Activated CD4-positive, alpha-beta T cell treated with anti-CD3 and anti-CD28 coated beads, Interleukin-2, amount 50 U/mL, for 16 hours (primary cell): ENCODE results near the gene HERC4.
A peak's percentile ranks its signal among the peaks of the same experiment; 100 is the strongest.
"Not testable (repeated sequence)": the region's sequence is repeated elsewhere in the genome, so short reads cannot be mapped to it uniquely, and the experiment has no call there.

ENCODE experiments used
- DNase-seq: peaks from one replicate; pipeline ENCODE4 v3.0.0-alpha.2; 2020

HERC4 gene

DNA sequence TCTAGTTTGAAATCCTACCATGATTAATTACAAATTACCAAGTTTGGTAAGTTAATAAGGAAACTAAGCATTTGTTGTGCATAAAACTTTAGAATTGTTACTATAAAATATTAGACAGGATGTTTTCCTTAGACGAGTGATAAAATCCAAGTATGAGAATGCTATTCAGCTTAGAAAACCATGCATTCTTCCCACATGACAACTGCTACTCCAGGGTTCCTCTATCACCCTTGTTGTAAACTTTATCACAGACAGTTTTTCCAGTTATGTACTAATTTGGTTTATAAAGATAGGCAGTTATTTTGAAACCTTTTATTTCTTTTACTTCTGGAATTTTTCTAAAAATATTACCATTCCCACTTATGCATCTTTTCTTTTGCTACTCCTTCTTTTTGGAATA, 138.7 kb downstream of the HERC4 start:
- DNase-seq, result no peak

DNA sequence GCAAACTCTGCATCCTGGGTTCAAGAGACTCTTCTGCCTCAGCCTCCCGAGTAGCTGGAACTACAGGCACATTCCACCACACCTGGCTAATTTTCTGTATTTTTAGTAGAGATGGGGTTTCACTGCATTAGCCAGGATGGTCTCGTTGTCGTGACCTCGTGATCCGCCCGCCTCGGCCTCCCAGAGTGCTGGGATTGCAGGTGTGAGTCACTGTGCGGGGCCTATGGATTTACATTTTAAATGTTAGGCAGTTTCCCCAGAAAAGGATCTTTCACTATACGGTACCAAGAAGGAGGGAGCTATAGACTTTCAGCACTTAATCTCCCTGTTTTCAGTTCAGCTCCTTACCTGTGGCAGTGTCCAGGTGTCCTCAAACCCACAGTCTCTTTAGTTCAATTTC, 139.9 kb downstream of the HERC4 start:
- DNase-seq, result no peak

DNA sequence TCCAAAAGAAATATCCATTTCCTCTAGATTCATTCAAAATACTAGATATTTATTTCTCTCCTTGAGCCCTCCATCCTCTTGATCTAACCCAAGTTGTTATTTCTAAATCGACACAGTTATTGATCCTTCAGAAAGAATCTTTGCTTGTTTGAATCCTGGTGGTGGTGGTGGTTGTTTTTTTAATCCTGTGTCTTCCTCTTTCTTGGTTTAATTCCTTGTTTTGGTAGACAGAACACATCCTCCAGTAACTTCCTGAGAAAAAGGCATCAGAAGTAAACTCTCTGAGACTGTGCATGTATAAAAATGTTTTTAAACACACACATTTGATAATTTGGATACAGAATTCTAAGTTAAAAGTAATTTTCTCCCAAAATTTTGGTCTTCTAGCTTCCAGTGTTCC, 140.7 kb downstream of the HERC4 start:
- DNase-seq, result no peak

DNA sequence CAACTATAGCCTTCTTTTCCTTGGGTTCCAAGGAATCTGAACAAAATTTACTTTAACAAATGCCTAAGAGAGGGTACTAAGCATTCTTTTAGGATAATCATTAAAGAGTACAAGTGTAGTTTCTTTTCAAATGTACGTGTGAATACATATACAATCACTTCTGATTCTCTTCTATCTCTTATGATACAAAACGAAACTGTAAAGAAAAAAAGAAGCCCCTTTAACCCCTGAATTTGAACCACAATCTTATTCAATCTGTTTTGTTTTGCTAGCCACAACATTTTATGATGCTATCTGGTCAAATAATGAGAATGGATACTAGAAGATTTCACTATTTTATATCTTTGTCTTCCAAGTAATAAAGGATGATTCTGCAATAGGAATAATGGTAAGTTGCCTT, 141.9 kb downstream of the HERC4 start:
- DNase-seq, result peak; percentile 9

DNA sequence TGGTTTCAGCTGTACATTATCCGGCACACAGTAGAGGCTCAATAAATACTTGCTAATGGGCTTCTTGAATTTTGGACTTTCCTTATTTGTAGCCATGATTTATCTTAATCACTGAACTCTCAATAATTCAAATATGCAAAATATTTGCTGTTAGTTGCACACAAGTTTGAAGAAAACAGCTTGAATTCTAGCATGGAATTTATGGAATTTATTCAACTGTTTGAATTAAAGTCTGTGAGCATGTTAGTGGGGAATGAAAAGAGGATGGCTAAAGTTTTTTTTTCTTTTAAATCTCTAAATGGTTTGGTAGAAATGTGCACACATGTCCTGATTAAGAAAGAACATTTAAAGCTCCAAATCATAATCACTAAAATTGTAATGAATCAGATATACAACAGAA, 148.1 kb downstream of the HERC4 start:
- DNase-seq, result no peak

DNA sequence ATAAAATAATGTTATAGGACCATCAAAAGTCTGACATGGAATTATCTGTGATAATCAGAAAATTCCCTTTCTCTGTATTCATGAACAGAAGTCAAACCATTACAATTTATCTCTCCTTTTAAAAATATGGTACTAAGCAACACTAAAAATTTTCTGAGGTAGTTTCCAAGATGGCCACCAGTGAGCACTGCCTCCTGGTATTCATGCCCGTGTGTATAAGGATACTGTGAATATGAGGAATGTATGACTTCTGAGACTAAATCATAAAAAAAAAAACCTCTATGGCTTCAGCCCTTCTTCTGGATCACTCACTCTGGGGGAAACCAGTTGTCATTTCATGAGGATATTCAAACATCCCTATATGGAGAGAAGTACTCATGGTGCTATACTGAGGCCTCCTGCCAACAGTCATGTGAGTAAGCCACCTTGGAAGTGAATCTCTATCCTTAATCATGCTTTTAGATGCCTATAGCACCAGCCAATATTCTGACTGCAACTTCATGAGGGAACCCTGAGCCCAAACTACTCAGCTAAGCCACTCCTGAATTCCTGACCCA, 149.6 kb downstream of the HERC4 start:
- DNase-seq, result no peak

DNA sequence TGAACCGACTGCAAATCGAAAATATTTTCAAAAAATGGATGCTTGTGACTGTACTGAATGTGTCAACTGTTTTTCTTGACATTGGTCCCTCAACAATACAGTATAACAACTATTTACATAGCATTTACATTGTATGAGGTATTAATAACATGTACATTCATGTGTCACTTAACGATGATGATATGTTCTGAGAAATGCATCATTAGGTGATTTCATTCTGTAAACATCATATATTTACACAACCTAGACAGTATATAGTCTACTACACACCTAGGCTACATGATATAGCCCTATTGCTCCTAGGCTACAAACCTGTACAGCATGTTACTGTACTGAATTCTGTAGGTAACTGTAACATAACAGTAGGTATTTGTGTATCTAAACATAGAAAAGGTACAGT, 150.9 kb downstream of the HERC4 start:
- no peak for DNase-seq

DNA sequence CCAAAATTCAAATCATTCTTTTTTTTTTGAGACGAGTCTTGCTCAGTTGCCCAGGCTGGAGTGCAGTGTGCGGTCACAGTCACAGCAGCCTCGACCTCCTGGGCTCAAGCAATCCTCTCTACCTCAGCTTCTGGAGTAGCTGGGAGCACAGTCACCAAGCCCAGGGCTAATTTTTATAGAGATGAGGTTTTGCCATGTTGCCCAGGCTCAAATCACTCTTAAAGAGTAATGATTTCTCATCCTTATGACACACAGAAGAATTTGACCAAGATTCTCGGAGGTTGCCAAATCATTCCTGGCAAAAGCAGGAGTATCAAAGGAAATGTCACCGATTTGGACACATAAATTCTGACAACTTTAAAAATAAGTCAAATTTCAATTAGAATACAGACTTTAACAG, 151.5 kb downstream of the HERC4 start:
- DNase-seq, result no peak

DNA sequence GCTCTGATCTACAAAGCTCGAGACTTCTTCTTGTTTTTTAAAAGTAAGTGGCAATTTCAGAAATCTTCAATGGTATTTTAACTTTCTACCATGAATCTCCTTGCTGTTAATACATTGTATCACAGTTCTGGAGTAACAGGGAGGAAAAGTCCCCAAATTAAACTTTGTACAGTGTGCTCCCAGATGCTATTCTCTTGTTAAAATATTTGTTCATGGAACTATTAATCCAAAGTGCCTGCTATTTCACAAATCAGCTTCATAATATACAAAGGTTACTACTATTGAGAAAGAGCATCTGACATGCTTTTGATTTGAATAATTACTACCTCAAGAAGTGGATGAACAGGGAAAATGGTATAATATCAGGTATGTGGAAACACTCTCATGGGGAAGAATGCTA, 154.0 kb downstream of the HERC4 start:
- DNase-seq, result no peak

DNA sequence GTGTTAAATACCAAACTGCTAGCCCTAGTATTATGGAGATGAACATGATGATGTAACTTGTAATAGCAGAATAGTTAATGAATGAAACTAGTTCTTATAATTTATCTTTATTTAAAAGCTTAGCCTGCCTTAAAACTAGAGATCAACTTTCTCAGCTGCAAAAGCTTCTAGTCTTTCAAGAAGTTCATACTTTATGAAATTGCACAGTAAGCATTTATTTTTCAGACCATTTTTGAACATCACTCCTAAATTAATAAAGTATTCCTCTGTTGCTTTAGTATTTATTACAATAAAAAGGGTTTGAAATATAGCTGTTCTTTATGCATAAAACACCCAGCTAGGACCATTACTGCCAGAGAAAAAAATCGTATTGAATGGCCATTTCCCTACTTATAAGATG, 157.4 kb downstream of the HERC4 start:
- no peak for DNase-seq

DNA sequence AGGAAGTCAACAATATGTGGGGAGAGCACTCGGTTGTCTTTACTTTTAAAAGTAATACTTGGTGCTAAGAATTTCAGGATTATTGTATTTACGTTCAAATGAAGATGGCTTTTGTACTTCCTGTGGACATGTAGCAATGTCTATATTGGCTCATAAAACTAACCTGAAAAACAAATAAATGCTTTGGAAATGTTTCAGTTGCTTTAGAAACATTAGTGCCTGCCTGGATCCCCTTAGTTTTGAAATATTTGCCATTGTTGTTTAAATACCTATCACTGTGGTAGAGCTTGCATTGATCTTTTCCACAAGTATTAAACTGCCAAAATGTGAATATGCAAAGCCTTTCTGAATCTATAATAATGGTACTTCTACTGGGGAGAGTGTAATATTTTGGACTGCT, 157.9 kb downstream of the HERC4 start:
- no peak for DNase-seq

DNA sequence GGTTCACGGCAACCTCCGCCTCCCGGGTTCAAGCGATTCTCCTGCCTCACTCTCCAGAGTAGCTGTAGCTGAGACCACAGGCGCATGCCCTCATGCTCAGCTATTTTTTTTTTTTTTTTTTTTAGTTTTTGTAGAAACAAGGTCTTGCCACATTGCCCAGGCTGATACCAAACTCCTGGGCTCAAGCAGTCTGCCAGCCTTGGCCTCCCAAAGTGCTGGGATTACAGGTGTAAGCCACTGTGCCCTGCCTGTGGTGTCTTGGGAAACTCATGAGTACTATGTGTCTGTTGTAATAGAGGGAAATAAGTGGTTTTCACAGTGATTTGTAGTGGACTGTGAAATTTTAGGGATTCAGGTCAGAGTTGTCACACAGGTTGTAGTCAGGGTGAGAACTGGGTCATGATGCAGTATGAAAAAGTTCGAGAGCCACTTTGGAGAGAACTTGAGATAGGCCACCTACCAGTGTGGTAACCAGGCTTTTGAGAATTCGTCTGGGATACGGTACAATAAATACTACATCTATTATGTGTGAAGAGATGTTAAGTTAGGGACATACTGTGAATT, 160.2 kb downstream of the HERC4 start:
- no peak for DNase-seq

DNA sequence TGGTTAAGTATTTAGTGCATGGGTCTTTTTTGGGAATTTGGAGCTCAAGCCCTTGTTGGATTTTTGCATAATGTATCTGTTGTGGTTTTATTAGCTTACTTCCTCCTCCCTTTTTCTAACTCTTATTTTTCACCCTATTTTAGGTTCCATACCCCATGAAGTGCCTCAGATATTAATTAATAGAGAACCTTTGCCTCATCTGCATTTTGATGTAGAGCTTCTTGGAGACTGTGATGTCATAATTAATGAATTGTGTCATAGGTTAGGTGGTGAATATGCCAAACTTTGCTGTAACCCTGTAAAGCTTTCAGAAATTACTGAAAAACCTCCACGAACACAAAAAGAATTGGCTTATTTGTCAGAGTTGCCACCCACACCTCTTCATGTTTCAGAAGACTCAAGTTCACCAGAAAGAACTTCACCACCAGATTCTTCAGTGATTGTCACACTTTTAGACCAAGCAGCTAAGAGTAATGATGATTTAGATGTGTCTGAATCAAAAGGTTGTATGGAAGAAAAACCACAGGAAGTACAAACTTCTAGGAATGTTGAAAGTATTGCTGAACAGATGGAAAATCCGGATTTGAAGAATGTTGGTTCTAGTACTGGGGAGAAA, 162.6 kb downstream of the HERC4 start:
- no peak for DNase-seq

DNA sequence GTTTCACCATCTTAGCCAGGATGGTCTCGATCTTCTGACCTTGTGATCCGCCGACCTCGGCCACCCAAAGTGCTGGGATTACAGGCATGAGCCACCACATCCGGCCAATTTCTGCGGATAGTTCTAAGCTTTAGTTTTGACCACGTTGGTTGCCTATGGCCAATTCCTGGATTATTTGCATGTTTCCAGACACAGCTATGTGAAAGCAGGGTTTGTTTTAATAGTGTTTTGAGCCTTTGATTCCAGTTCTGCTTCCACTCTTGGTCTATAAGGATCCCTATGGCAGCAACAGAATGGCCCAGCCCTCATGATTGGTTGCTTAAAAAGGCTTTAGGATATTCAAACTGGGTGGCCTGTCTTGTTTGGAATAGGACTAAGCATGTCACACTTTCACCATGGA, 171.5 kb downstream of the HERC4 start:
- DNase-seq, result no peak

DNA sequence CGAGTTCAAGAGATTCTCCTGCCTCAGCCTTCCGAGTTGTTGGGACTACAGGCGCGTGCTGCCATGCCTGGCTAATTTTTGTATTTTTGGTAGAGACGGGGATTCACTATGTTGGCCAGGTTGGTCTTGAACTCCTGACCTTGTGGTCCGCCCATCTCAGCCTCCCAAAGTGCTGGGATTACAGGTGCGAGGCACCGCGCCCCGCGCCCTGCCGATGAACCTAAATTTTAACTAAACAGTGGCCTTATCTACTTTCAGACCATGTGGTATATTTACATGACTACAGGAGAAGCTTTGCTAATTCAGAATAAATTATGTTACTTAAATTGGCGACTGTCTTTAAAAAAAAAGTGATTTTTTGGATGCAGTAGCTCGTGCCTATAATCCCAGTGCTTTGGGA, 181.4 kb downstream of the HERC4 start:
- DNase-seq, result no peak

DNA sequence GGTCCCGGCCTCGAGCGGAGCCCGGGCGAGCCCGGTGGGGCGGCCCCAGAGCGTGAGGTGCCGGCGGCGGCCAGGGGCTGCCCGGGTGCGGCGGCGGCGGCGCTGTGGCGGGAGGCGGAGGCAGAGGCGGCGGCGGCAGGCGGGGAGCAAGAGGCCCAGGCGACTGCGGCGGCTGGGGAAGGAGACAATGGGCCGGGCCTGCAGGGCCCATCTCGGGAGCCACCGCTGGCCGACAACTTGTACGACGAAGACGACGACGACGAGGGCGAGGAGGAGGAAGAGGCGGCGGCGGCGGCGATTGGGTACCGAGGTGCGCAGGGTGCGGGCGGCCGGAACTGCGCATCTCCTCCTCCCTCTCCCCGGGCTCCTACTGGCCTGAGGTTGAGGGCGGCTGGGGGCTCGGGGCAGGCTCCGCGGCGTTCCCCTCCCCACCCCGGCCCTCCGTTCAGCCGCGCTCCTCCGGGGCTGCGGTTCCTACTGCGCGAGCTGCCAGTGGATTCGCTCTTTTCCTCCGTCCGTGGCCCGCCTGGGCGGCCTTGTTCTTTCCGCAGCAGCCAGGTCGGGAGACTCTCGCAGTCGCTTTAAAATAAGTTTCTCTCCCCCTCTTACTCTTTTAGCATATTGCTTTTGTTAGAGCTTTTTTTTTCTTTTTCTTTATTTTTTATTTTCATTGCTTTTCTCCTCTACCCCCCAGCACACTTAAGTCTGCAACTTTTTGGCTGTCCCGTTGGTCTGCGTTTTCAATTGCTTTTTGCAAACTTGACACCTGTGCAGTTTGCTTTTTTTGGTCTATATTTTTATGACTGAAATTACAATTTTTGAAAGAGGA, 190.0 kb downstream of the HERC4 start:
- DNase-seq, result peak; percentile 85

DNA sequence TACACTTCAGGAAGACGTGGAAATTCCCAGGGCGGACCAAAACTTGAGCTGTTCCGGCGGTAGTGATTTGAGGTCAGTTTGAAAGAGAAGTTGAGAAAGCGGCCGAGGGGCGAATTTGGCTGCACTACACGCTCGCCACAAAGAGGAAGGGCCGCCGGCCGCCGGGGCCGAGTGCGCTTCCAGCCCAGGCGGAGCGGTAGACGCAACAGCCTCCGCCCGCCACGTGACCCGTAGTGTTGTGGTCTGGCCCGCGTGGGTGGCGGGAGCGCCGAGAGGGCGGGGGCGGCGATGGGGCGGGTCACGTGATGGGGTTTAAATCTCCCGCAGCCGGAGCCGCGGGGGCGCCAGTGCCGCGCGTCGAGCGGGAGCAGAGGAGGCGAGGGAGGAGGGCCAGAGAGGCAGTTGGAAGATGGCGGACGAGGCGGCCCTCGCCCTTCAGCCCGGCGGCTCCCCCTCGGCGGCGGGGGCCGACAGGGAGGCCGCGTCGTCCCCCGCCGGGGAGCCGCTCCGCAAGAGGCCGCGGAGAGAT, 190.7 kb downstream of the HERC4 start, which contains the start of gene SIRT1:
Gene SIRT1, plus strand, starts transcription at position 344 of the 529 bp plus-strand sequence. Its CDS starts 66 bp downstream, at position 410.
- peak; percentile 95 for DNase-seq

DNA sequence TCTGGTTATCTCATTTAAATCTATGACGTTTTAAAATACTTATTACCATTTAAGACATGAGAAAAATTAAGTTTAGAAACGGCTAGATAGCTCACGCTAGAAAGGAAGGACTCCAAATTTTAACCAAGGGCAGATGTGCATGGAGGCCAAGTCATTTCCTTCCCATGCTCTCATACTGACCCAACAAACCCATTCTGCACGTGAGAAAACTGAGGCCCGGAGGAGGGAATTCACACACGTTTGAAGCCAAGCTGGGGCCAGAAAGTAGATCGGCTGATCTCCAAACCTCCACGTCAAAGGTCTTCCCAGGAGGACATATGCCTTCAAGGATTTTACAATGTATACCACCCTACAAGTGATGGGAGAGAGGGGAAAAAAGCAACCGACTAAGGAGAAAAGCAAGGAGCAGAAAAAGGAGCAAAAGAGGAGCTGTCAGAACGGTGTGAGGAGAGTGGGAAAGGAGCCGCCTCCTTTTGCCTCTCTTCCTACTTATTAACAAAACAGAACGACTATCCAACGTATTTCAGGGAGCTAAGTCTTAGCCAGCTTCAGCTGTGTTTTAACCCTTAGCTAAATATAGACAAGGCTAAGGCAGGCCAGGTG, 191.3 kb downstream of the HERC4 start:
- DNase-seq, result no peak

DNA sequence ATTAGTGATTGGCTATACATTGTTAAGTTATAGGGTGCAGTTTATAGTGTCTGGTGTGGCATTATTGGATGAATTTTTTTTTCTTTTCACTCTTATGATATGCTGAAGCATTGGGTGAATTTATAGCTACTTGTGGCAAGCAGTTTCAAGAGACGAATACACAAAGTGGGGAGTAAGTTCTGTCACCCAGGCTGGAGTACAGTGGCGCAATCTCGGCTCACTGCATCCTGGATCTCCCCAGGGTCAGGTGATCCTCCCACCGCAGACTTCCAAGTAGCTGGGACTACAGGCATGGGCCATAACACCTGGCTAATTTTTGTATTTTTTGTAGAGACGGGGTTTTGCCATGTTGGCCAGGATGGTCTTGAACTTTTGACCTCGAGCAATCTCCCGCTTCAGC, 196.9 kb downstream of the HERC4 start:
- DNase-seq, result no peak

DNA sequence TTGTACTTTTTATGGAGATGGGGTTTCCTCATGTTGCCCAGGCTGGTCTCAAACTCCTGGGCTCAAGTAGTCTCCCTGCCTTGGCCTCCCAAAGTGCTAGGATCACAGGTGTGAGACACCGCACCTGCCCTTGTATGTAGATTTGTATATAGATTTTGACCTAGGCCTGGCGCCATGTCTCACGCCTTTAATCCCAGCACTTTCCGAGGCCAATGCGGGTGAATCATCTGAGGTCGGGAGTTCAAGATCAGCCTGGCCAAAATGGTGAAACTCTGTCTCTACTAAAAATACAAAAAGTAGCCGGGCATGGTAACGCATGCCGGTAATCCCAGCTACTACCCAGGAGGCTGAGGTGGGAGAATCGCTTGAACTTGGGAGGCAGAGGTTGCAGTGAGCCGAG, 197.7 kb downstream of the HERC4 start:
- DNase-seq, result not testable (repeated sequence)

DNA sequence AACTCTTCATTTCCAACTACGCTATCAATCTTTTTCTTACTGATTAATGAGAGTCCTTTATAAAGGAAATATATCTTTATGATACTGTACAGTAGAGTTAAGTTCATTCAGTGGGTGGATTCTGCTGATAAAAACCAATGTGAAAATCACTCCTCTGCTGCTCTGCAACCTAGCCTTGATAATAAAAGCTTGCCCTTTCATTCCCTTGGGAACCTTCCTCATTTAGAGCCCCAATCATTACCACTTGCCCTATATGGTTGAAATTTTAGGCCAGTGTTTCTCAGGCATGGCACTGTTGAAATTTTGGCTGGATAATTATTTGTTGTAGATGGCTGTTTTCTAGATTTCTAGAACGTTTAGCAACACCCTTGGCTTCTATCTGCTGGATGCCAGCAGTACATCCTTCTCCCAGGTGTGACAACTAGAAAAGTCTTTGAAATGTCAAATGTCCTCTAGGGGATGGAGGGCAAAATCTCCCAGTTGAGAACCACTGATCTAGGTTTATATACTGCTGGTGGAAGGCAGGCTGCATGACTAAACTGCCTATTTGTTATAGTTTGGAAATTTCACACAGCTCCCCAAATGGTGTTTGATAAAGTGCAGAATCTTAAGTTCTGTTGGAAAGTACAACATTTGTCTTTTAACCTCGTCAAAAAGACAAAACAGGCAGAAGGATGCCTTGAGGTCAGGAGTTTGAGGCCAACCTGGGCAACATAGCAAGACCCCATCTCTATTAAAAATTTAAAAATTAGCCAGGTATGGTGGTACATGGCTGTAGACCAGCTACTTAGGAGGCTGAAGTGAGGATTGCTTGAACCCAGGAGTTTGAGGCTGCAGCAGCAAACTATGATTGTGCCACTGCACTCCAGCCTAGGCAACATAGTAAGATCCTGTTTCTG, 199.5 kb downstream of the HERC4 start:
- DNase-seq, result no peak
